Measurements from ENCODE around the gene MAPRE2.

MAPRE2 gene

DNA sequence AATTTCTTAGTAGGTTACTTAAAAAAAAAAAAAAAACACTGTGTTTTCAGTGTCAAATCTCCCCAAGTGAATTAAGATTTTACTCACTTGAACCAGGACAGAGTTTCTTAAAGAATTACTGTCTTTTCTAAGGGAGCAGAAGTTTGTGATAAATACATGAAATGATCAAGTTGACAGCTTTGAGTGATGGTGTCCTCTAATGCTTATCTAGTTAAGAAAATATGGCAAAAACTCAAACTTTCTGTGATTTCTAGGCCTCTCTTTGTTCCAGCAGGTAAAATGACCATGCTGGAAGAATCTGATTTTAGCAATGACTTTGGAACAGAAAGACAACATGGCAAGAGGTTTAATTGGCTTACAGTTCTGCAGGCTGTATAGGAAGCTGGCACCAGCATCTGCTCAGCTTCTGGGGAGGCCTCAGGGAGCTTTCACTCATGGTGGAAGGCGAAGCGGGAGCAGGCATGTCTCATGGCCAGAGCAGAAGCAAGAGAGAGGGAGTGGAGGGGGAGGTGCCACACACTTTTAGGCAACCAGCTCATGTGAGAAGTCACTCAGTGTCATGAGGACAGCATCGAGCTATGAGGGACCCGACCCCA lies 6.6 kb downstream of the MAPRE2 start:
- no peaks in the 10 kb centered on the region for H3K9me3 Mint-ChIP-seq
- H3K4me3 Mint-ChIP-seq: no peak overlapping the region
- peaks cover 95% of the 10 kb centered on the region for H3K4me1 Mint-ChIP-seq (ENCODE audit: low read depth)

DNA sequence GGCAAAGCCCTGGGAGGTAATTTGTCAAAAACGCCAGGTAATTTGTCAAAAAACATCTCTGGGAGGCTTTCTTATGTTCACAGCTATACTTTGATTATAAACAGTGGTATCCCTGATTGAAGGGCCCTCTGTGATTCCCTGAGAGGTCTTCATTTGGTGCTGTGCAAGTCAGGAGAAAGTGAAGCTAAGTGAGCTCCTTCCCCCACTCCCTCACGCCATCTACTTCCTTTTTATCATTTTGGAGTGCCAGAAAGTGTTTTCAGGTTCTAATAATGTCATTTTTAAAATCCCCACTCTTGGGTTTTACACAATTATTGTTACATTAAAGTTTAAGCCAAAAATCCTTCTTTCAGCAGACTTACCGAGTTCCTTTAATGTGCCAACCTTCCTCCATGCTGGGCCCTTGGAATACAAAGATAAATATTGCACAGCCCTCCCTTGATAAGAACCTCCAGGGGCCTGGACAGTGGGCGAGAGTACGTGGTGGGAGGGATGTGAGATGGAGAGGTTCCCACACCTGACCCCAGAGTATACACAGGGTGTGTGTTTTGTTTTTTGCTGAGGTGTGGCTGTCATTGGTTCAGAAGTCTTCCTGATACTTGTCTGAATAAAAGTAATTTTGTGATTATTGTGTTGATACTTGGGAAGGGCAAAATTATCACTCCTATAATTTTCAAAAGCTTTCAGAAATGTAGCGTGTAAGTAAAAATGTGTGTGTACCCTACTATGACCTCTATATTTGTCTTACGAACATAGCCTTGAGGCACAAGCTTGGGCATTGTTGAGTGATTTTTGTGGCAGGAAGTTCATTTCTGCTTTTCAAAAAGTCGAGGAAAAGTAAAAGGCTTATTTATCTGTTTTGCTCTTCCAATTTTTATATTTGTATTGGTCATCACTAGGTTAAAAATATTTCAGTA lies 8.2 kb downstream of the MAPRE2 start:
- peak overlapping the region; percentile 78 for H3K27ac Mint-ChIP-seq
- H3K4me3 Mint-ChIP-seq: peak overlapping the region; percentile 71
- peaks cover 85% of the 10 kb centered on the region for H3K4me1 Mint-ChIP-seq (ENCODE audit: low read depth)
- H3K9me3 Mint-ChIP-seq: no peaks in the 10 kb centered on the region
- H3K36me3 Mint-ChIP-seq (ENCODE audit: low read depth): peaks cover 16% of the 10 kb centered on the region
- no peaks in the 10 kb centered on the region for H3K27me3 Mint-ChIP-seq

More for the DNA sequence above, 6.6 kb downstream of the MAPRE2 start:
- Mint-ChIP-seq H3K27me3 (no peaks in the 10 kb centered on the region), H3K36me3 (ENCODE audit: low read depth) (peaks cover 10% of the 10 kb centered on the region), H3K27ac (peak overlapping the region; percentile 53)

GRCh38 chr18:35050028-35050546 lies 8.9 kb downstream of the MAPRE2 start:
- Mint-ChIP-seq H3K9me3 (no peaks in the 10 kb centered on the region), H3K4me1 (ENCODE audit: low read depth) (peaks cover 85% of the 10 kb centered on the region), H3K36me3 (ENCODE audit: low read depth) (peaks cover 23% of the 10 kb centered on the region), H3K27me3 (no peaks in the 10 kb centered on the region), H3K27ac (peak overlapping the region; percentile 82), H3K4me3 (peak overlapping the region; percentile 71)

DNA sequence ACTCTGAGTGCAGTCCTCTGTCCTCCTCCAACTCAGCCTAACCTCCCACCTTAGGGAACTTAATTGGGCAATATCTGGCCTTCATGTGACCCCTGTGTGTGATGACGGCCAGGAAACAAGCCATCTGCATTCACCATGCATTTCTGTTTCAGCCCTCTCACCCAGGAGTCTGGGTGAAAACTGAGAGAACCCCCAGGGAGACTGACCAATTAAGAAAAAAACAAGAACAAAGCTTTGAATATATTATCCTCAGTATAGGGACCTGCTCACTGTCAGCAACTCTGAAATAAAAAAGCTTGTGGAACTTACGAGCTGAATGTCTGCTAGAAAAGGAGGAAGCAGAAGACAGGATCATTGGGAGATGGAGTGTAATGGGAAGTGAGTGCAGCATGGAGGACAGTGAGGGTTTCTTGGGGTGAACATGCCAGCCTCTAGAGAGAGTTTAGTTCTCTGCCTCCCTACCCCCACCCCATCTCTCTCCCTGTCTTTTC lies 9.5 kb downstream of the MAPRE2 start:
- Mint-ChIP-seq H3K9me3 (no peaks in the 10 kb centered on the region), H3K27me3 (no peaks in the 10 kb centered on the region), H3K4me1 (ENCODE audit: low read depth) (peaks cover 83% of the 10 kb centered on the region), H3K4me3 (peak overlapping the region; percentile 54), H3K27ac (peak overlapping the region; percentile 82), H3K36me3 (ENCODE audit: low read depth) (peaks cover 25% of the 10 kb centered on the region)

- Mint-ChIP-seq H3K36me3 (ENCODE audit: low read depth) (peaks cover 29% of the 10 kb centered on the region), H3K27ac (peak overlapping the region; percentile 55), H3K27me3 (no peaks in the 10 kb centered on the region), H3K4me1 (ENCODE audit: low read depth) (peaks cover 78% of the 10 kb centered on the region), H3K4me3 (no peak overlapping the region), H3K9me3 (no peaks in the 10 kb centered on the region)
These were observed 10.6 kb downstream of the MAPRE2 start for GRCh38 chr18:35051641-35052377.

DNA sequence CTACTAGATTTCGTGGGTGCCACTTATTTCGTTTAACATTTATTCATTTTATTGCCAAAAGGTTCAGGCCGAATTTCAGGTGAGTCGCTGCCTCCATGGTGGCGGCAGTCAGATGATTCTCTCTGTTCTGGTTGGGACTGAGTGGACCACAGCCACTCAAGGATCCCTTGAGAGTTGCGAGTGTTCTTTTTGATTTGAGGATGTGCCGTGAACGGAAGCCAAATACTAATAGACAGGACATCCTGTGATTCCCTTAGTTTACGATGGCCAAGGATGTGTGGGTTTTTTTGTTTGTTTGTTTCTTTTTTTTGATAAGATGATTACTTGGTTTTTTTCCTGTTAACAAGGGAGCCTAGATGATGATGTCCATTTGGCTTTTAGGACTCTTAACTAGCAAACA lies 13.2 kb downstream of the MAPRE2 start:
- no peak overlapping the region for H3K4me3 Mint-ChIP-seq
- no peaks in the 10 kb centered on the region for H3K9me3 Mint-ChIP-seq
- H3K36me3 Mint-ChIP-seq (ENCODE audit: low read depth): peaks cover 32% of the 10 kb centered on the region
- no peaks in the 10 kb centered on the region for H3K27me3 Mint-ChIP-seq
- H3K4me1 Mint-ChIP-seq (ENCODE audit: low read depth): peaks cover 74% of the 10 kb centered on the region
- no peak overlapping the region for H3K27ac Mint-ChIP-seq

DNA sequence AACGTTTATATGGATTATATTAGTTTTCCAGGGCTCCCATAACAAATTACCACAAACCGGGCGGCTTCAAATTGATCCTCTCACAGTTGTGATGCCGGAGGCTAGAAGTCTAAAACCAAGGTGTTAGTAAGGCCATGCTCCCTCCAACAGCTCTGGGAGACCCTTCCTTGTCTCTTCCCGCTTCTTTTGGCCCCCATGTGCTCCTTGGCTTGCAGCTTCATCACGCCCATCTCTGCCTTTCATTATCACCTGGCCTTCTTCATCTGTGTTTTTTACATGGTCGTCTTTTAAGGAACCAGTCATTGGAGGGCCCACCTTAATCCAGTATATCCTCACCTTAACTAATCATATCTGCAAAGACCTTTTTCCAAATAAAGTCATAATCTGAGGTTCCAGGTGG lies 13.9 kb downstream of the MAPRE2 start:
- no peaks in the 10 kb centered on the region for H3K9me3 Mint-ChIP-seq
- H3K4me3 Mint-ChIP-seq: no peak overlapping the region
- no peaks in the 10 kb centered on the region for H3K27me3 Mint-ChIP-seq
- peaks cover 72% of the 10 kb centered on the region for H3K4me1 Mint-ChIP-seq (ENCODE audit: low read depth)
- peak overlapping the region; percentile 21 for H3K27ac Mint-ChIP-seq
- H3K36me3 Mint-ChIP-seq (ENCODE audit: low read depth): peaks cover 32% of the 10 kb centered on the region

- Mint-ChIP-seq H3K27me3 (no peaks in the 10 kb centered on the region), H3K27ac (no peak overlapping the region), H3K9me3 (no peaks in the 10 kb centered on the region), H3K36me3 (ENCODE audit: low read depth) (peaks cover 32% of the 10 kb centered on the region), H3K4me1 (ENCODE audit: low read depth) (peaks cover 66% of the 10 kb centered on the region), H3K4me3 (no peak overlapping the region)
These were observed 14.5 kb downstream of the MAPRE2 start for GRCh38 chr18:35055726-35056125.

GRCh38 chr18:35059280-35059927 lies 18.2 kb downstream of the MAPRE2 start:
- Mint-ChIP-seq H3K4me1 (ENCODE audit: low read depth) (peaks cover 47% of the 10 kb centered on the region), H3K4me3 (no peak overlapping the region), H3K27ac (no peak overlapping the region)

GRCh38 chr18:35060122-35060815 lies 19.1 kb downstream of the MAPRE2 start:
- peaks cover 13% of the 10 kb centered on the region for H3K36me3 Mint-ChIP-seq (ENCODE audit: low read depth)
- H3K4me1 Mint-ChIP-seq (ENCODE audit: low read depth): peaks cover 43% of the 10 kb centered on the region
- H3K27ac Mint-ChIP-seq: no peak overlapping the region
- no peak overlapping the region for H3K4me3 Mint-ChIP-seq
- H3K9me3 Mint-ChIP-seq: no peaks in the 10 kb centered on the region
- no peaks in the 10 kb centered on the region for H3K27me3 Mint-ChIP-seq

More at GRCh38 chr18:35059280-35059927, 18.2 kb downstream of the MAPRE2 start:
- Mint-ChIP-seq H3K9me3 (no peaks in the 10 kb centered on the region), H3K36me3 (ENCODE audit: low read depth) (peaks cover 21% of the 10 kb centered on the region), H3K27me3 (no peaks in the 10 kb centered on the region)

GRCh38 chr18:35061336-35061735 lies 20.1 kb downstream of the MAPRE2 start:
- peaks cover 12% of the 10 kb centered on the region for H3K36me3 Mint-ChIP-seq (ENCODE audit: low read depth)
- peaks cover 45% of the 10 kb centered on the region for H3K4me1 Mint-ChIP-seq (ENCODE audit: low read depth)
- no peak overlapping the region for H3K4me3 Mint-ChIP-seq
- no peaks in the 10 kb centered on the region for H3K9me3 Mint-ChIP-seq
- no peak overlapping the region for H3K27ac Mint-ChIP-seq
- H3K27me3 Mint-ChIP-seq: no peaks in the 10 kb centered on the region

GRCh38 chr18:35061804-35062203 lies 20.6 kb downstream of the MAPRE2 start:
- H3K27ac Mint-ChIP-seq: no peak overlapping the region
- H3K4me1 Mint-ChIP-seq (ENCODE audit: low read depth): peaks cover 46% of the 10 kb centered on the region
- H3K9me3 Mint-ChIP-seq: no peaks in the 10 kb centered on the region
- H3K36me3 Mint-ChIP-seq (ENCODE audit: low read depth): peaks cover 9% of the 10 kb centered on the region
- H3K4me3 Mint-ChIP-seq: no peak overlapping the region
- no peaks in the 10 kb centered on the region for H3K27me3 Mint-ChIP-seq

- H3K4me3 Mint-ChIP-seq: no peak overlapping the region
- H3K27ac Mint-ChIP-seq: no peak overlapping the region
- H3K36me3 Mint-ChIP-seq (ENCODE audit: low read depth): peaks cover 6% of the 10 kb centered on the region
- no peaks in the 10 kb centered on the region for H3K9me3 Mint-ChIP-seq
- H3K27me3 Mint-ChIP-seq: no peaks in the 10 kb centered on the region
- peaks cover 46% of the 10 kb centered on the region for H3K4me1 Mint-ChIP-seq (ENCODE audit: low read depth)
These were observed 21.2 kb downstream of the MAPRE2 start for GRCh38 chr18:35062408-35062807.

Data from stimulated activated naive CD8-positive, alpha-beta T cell treated with anti-CD3 and anti-CD28 coated beads, Interleukin-15, Interleukin-2, amounts not matched to agents 100 ng/mL and 50 ng/mL, for 24 hours (primary cell).